ENCODE data around the gene IGFALS. TPM values are rescaled to one million over a fixed set of nuclear protein-coding genes. Genes with fewer than 3 reads are reported as not detected.
A peak's percentile ranks its signal among the peaks of the same experiment; 100 is the strongest.

IGFALS gene
- total and polyA plus RNA-seq, 7 donors = 0.46 to 2.2 (median 1.2) TPM

DNA sequence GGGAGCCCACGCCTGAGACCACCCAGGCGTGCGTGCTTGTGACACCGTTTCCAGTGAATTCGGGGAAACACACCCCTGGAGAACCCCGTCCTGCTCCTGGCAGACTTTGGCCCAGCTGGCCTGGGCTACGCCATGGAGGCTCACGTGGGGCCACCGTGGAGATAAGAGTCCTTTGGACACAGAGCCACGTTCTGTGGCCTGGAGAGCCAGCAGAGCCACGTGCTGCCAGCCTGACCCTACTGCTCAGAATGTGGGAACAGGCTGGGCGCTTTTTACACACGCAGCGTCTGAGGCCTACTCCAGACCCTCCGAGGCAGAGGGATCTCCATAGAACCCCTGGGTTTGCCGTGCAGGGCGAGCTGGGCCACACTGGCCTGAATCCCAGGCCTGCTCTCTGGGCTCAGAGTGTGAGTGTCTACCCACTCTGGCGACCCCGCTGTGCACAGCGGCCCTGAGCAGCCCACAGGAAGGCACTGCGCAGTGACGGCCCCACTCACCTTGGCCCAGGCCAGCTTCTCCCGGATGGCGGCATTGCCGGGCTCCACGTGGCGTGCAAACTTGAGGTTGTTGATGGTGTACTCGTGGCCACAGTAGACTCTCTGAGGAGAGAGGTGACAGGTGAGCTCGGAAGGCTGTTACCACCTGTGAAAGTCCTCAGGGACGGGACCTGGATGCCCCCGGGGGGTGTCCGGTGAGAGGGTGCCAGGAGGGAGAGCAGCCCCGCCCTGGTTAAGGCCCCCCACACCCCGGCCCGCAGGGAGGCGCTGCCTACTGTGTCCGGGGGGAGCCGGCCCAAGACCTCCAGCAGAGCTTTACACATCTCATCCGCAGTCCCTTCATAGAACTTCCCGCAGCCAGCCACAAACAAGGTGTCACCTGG lies 23.1 kb upstream of the IGFALS start:
- no peak overlapping the region for H3K27ac ChIP-seq
- no peak for TF ChIP-seq POLR2AphosphoS5 (IDR thresholded peaks at IDR 0.05)
- no peak for TF ChIP-seq EP300 (IDR thresholded peaks at IDR 0.05)
- no peak for TF ChIP-seq CTCF (IDR thresholded peaks at IDR 0.05)
- no peak for TF ChIP-seq POLR2A (IDR thresholded peaks at IDR 0.05)
- peaks cover 32 to 84% (median 41%) of the 10 kb centered on the region in 4 donors for H3K36me3 ChIP-seq
- H3K27me3 ChIP-seq = no peaks in the 10 kb centered on the region
- H3K9me3 ChIP-seq = no peaks in the 10 kb centered on the region
- peaks cover 0 to 6% (median 0%) of the 10 kb centered on the region in 4 donors for H3K4me1 ChIP-seq
- no peak overlapping the region for H3K4me3 ChIP-seq
- intact Hi-C loops (cut with DNase I) = no loop called here
- 95 to 96% methylated on average over 40 of the region's 40 CpGs for WGBS, 2 donors
- DNase-seq = no peak

- H3K4me3 ChIP-seq = no peak overlapping the region
- no peaks in the 10 kb centered on the region for H3K27me3 ChIP-seq
- 89 to 92% methylated on average over 11 of the region's 11 CpGs for WGBS, 2 donors
- TF ChIP-seq EP300 (IDR thresholded peaks at IDR 0.05) (no peak), POLR2A (IDR thresholded peaks at IDR 0.05) (no peak), POLR2AphosphoS5 (IDR thresholded peaks at IDR 0.05) (no peak), CTCF (IDR thresholded peaks at IDR 0.05) (no peak)
- H3K9me3 ChIP-seq = no peaks in the 10 kb centered on the region
- H3K36me3 ChIP-seq = peaks cover 25 to 78% (median 32%) of the 10 kb centered on the region in 4 donors
- no peak for DNase-seq
- intact Hi-C loops (cut with DNase I) = no loop called here
- H3K4me1 ChIP-seq = peaks cover 0 to 6% (median 0%) of the 10 kb centered on the region in 4 donors
- no peak overlapping the region for H3K27ac ChIP-seq
Observed at GRCh38 chr16:1815461-1815860, 22.0 kb upstream of the IGFALS start.

- Histone ChIP-seq H3K27ac (no peak overlapping the region), H3K36me3 (peaks cover 26 to 77% (median 34%) of the 10 kb centered on the region in 4 donors), H3K4me1 (peaks cover 0 to 6% (median 0%) of the 10 kb centered on the region in 4 donors), H3K27me3 (no peaks in the 10 kb centered on the region), H3K4me3 (no peak overlapping the region), H3K9me3 (no peaks in the 10 kb centered on the region)
- peak; percentile 78 for DNase-seq
- intact Hi-C loops (cut with DNase I) = no loop called here
- peak in 2 of 4 experiments; percentile 23 to 29 for TF ChIP-seq CTCF (IDR thresholded peaks at IDR 0.05)
- peak in 2 of 4 donors; percentile 32 to 42 for TF ChIP-seq POLR2AphosphoS5 (IDR thresholded peaks at IDR 0.05)
- TF ChIP-seq EP300 (IDR thresholded peaks at IDR 0.05) = no peak
- WGBS, 2 donors = 8 to 30% methylated on average over 17 of the region's 17 CpGs
Observed at GRCh38 chr16:1812732-1813163, 19.2 kb upstream of the IGFALS start.

- Histone ChIP-seq H3K36me3 (peaks cover 17 to 67% (median 24%) of the 10 kb centered on the region in 4 donors), H3K4me3 (no peak overlapping the region), H3K4me1 (peaks cover 0 to 6% (median 0%) of the 10 kb centered on the region in 4 donors), H3K27ac (no peak overlapping the region), H3K27me3 (no peaks in the 10 kb centered on the region), H3K9me3 (no peaks in the 10 kb centered on the region)
- peak; percentile 60 for DNase-seq
- intact Hi-C loops (cut with DNase I) = no loop called here
- 96 to 97% methylated on average over 16 of the region's 16 CpGs for WGBS, 2 donors
- TF ChIP-seq EP300 (IDR thresholded peaks at IDR 0.05) = no peak
- TF ChIP-seq CTCF (IDR thresholded peaks at IDR 0.05) = no peak
- TF ChIP-seq POLR2A (IDR thresholded peaks at IDR 0.05) = no peak
- no peak for TF ChIP-seq POLR2AphosphoS5 (IDR thresholded peaks at IDR 0.05)
Observed at GRCh38 chr16:1810536-1810935, 17.0 kb upstream of the IGFALS start.

All from sigmoid colon (tissue), 7 donors.